Hematopoietic multipotent progenitor cell treated with erythropoietin and hydrocortisone succinate and interleukin-3 and kit ligand, for 8 days (in vitro differentiated cells): ENCODE data around the gene ST3GAL4.

Experiments
- DNase-seq: peaks from one replicate; pipeline ENCODE4 v3.0.0-alpha.2; 2015

ST3GAL4 gene

GRCh38 chr11:126456783-126457542, 101.5 kb downstream of the ST3GAL4 start:
- no peak for DNase-seq

- no peak for DNase-seq
These were observed 102.3 kb downstream of the ST3GAL4 start for GRCh38 chr11:126457817-126458216.

- DNase-seq: no peak
These were observed 104.3 kb downstream of the ST3GAL4 start for GRCh38 chr11:126459691-126460281.

GRCh38 chr11:126460417-126461095, 105.1 kb downstream of the ST3GAL4 start:
- DNase-seq: no peak

- DNase-seq: no peak
These were observed 105.6 kb downstream of the ST3GAL4 start for GRCh38 chr11:126461096-126461440.

GRCh38 chr11:126461996-126462395, 106.5 kb downstream of the ST3GAL4 start:
- no peak for DNase-seq

GRCh38 chr11:126462422-126462821, 106.9 kb downstream of the ST3GAL4 start:
- no peak for DNase-seq
